Measurements from ENCODE around the gene CD226. TPM values are rescaled to one million over a fixed set of nuclear protein-coding genes. Genes with fewer than 3 reads are reported as not detected.

CD226 gene
- total RNA-seq, 4 donors from 2014 or later: 0.49 to 2.4 (median 1.1) TPM

- no peak for TF ChIP-seq CTCF (IDR thresholded peaks at IDR 0.05; ENCODE audit: low read depth)
Observed at GRCh38 chr18:69817335-69817940, 130.2 kb downstream of the CD226 start.

GRCh38 chr18:69814861-69815385 is 132.8 kb downstream of the CD226 start:
- no peak for TF ChIP-seq CTCF (IDR thresholded peaks at IDR 0.05; ENCODE audit: low read depth)

- TF ChIP-seq CTCF (IDR thresholded peaks at IDR 0.05; ENCODE audit: low read depth): no peak
Observed at GRCh38 chr18:69813559-69813958, 134.1 kb downstream of the CD226 start.

GRCh38 chr18:69808399-69808798 is 139.3 kb downstream of the CD226 start:
- no peak for TF ChIP-seq CTCF (IDR thresholded peaks at IDR 0.05; ENCODE audit: low read depth)

- TF ChIP-seq CTCF (IDR thresholded peaks at IDR 0.05; ENCODE audit: low read depth): no peak
Observed at GRCh38 chr18:69804776-69805501, 142.7 kb downstream of the CD226 start.
